ENCODE results near the gene MICALL2.

The MICALL2 gene

DNA sequence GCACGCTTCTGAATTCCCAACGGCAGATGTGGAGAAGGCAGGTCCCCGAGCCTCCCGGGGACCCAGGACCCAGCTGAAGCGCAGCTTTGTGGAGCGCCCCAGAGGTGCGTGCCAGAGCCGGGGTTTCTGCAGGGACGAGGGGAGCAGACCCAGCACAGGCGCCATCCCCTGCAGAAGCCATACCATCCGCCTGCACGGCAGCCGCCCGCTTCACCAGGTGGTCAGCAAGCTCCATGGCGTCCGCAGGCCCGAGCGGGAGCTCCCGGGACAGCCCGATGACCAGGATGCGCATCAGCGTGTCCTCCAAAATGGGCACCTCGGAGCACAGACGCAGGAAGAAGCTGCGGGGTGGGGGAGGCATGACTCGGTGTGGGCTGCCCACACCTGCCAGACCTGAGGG lies 34.3 kb upstream of the MICALL2 start:
- DNase-seq (ENCODE audit: low spot score) (no peak), FAIRE-seq (peak; percentile 58)

DNA sequence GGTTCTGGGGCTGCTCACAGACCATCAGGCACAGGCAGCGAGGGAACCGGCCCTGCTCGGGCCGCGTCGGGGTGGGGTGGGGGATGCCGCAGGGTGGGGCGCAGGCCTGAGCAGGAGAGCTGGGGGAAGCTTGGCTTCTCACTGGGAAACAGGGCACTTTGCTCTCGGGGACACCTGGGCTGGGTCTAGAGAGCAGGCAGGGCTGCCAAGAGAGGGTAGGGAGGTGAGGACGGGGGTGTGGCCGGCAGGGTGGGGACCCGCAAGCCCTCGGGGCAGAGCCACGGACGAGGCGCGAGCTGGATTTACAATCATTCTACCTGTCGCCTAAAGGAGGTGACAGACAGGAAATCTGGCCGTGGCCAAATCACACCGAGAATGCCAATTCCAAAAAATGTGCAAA lies 33.9 kb upstream of the MICALL2 start:
- no peak for DNase-seq (ENCODE audit: low spot score)
- no peak for FAIRE-seq

DNA sequence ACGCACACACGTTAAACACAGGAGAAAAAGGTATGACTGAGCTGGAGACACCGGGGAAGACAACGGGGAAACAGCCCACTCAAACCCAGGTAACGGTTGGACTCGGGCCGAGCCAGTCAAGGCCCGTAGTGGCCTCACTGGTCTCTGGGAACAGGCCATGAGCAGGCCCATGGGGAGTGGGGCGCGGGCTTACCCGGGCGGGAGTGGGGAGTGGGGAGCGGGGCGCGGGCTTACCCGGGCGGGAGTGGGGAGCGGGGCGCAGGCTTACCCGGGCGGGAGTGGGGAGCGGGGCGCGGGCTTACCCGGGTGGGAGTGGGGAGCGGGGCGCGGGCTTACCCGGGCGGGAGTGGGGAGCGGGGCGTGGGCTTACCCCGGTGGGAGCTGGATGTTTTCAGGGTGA lies 33.4 kb upstream of the MICALL2 start:
- DNase-seq (ENCODE audit: low spot score): no peak
- no peak for FAIRE-seq

DNA sequence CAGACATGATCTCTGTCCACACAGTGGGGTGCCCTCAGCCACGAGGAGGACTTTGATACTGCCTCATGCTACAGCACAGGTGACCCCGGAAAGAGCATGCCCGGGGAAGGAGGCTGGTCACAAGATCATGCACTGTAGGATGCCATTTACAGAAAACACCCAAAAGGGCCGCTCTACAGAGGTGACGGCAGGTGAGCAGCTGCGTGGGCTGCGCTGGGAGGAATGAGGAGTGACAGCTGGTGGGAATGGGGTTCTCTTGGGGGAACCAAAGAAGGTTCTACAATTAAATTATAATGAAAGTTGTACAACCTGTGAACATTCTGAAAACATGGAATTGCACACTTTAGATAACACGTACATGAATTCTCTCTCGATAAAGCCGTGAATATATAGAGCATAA lies 33.0 kb upstream of the MICALL2 start:
- DNase-seq (ENCODE audit: low spot score): no peak
- FAIRE-seq: no peak

DNA sequence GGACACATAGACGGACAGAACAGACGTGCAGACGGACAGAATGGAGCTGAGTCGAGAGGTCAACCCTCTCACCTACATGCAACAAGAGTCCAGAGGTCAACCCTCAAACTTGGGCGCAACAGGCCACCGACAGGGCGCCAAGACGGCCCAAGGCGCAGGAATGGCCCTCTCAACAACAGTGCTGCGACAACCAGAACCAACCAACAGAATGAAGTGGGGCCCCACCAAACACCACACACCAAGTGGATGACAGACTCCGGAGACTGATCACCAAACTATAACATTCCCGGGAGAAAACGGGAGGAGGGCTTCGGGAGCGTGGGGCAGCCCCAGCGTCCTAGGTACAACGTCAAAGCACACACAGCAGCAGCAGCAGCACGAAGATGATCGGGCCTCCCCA lies 31.6 kb upstream of the MICALL2 start:
- DNase-seq (ENCODE audit: low spot score) (no peak), FAIRE-seq (no peak)

DNA sequence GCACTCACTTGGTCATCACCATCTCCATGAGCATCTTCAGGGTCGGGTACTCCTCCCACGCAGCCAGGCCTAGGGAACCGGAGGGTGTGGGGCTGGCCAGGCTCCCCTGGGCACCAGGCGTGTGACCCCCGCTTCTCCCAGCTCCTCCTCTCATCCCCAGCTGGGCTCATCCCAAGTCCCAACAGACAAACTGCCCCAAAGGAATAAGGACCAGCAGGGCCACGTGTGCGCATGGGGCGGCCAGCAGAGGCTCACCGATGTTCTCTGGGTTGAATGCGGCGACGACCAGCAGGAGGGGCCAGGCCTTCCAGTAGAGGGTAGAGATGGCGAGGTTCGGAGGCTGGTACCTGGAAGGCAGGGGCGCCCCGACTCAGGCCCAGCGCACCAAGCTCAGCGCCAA lies 30.1 kb upstream of the MICALL2 start:
- FAIRE-seq (no peak), DNase-seq (ENCODE audit: low spot score) (no peak)

DNA sequence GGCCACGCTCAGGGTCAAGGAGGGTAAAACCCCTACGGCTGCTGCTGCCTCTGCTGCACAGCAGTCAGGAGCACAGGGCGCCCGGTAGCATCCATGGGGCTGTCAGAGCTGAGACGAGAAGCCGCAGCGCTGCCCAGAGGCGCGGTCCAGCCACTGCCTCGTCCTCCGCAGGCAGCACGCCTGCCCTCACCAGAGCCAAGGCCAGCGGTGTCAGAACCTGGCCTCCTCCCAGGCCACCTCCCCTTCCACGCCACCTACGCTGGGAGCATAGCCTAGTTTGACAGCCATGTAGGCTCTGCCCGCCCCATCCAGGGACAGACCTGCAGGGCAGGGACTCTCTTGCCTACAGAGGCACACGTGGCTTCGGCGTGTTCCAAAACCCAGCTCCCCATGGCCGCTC lies 28.7 kb upstream of the MICALL2 start:
- DNase-seq (ENCODE audit: low spot score): no peak
- peak; percentile 80 for FAIRE-seq

DNA sequence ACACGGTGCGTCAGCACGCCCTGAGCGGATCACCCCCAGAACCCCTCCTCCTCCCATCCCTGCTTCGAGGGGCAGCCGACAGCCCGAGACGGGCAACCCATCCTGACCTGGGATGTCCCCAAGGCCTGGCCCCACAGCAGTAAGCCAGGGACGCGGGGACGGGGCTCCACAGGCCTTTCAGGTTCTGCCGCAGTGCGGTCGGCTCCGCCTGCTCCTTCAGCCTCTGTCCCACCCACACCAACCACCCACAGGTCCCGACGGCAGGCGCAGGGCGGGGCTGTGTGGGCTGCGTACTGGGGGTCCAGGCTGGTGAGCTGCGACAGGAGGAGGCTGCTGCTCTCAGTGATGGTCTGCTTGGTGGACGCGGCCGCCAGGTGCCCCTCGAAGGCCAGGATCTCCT lies 28.2 kb upstream of the MICALL2 start:
- DNase-seq (ENCODE audit: low spot score) (no peak), FAIRE-seq (peak; percentile 74)

DNA sequence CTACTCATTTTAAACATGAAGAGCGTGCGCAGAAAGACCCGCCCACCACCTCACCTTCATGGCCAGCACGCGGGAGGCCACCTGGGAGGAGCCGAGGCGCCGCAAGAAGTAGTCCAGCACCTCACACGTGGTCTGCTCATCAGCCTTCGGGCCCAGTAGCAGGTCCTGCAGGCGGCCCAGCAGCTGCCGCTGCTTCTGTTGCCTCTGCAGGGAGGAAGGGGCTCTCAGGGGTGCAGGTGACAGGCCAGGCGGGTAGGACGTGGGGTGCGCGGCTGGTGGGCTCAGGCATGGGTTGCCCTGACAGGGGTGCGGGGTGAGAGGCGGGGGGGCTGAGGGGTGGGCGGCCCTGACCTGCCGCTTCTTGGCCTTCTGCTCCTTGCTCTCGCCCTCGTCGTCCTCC lies 27.3 kb upstream of the MICALL2 start:
- DNase-seq (ENCODE audit: low spot score) (no peak), FAIRE-seq (peak; percentile 93)

DNA sequence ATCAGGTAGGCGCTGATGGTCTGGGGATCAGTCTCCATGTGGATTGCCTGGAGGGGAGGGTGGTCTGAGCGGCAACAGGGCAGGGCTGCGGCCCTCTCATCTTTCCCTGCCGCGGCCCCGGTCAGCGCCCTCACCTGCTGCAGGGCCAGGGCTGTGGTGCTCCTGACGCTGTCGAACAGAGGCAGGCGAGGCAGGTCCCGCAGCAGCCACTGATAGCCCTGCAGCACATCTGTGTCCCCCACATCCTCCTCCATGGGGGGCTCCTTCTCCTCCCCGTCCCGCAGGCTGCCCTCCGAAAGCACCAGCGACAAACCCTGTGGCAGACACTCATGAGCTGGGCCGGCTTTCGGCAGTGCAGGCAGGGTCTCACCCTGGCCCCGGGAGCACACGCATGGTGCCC lies 25.9 kb upstream of the MICALL2 start:
- peak; percentile 70 for FAIRE-seq
- DNase-seq (ENCODE audit: low spot score): no peak

DNA sequence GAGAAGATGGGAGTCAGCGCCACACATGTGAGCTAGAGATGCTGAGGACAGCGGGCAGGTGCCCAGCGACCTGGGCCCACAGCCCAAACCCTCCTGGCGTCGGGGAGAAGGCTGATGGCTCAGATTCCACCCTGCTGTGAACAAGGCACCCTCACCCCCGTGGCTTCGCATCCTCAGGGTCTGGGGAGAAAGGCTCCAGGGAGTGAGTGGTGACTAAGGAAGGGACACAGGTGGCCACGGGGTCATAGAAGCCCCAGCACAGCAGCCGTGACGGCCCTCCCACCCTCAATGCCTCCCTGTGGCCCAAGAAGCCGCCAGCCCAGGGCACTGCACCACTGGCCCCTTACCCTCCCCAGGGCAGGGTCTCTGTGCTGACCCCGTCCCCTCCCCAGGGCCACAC lies 25.3 kb upstream of the MICALL2 start:
- no peak for FAIRE-seq
- DNase-seq (ENCODE audit: low spot score): no peak

DNA sequence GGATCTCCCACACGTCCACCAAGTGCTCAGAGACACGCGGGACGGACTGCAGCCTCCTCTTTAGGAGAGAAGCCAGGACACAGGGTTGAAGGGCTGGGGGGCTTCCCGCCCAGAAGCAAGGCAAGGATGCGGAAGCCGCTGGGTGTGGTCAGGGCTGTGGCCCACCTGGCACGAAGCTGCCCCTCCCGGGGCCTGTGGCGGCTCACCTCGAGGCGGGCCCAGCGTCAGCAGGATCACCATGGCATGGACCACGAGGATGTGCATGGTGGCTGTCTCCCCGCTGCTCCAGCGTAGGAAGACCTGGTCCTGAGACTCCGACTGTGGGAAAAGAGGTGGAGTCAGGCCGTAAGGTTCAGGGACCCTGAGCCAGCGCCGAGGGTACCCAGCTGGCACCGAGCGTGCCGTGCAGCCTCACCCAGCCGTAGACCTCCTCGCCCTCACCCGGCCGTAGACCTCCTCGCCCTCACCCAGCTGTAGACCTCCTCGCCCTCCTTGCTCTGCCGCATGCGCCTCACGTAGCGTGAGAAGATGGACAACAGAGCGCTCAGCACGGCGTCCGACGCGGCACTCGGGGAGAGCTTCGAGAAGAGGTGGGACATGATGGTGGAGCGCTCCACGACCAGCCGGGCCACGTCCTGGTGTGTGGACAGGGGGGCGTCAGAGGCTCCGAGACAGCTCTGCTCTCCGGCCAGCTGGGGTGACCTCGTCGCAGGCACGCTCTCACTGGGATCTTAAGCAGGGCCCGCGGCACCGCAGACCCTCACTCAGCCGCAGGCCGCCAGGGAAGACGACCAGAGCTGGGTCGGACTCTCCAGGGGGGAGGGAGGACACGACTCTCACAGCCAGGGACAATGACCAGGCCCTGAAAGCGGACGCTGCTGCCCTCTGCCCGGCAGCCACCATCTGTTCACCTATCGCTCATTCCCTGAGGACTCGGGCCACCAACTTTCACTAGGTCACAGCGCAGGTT lies 24.6 kb upstream of the MICALL2 start:
- FAIRE-seq (peak; percentile 72), DNase-seq (ENCODE audit: low spot score) (no peak)

DNA sequence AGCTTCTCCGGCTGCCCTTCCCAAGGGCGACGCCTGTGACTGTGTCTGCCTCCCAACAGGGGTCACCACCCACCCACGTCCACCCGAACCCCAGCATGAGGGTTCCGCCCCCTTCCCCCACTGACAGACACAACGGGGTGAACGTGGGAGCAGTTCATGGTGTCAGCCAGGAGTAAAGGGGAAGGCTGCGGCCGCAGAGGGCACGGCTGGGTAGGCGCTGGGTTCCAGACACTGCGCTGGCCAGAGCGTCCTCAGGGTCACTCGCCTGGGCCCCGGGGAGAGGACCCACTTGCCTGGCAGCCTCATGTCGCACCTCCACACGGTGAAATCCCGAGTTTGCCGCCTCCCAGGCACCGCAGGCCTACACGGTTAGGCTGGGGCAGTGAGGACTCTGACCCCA lies 23.8 kb upstream of the MICALL2 start:
- peak; percentile 30 for FAIRE-seq
- DNase-seq (ENCODE audit: low spot score): no peak

DNA sequence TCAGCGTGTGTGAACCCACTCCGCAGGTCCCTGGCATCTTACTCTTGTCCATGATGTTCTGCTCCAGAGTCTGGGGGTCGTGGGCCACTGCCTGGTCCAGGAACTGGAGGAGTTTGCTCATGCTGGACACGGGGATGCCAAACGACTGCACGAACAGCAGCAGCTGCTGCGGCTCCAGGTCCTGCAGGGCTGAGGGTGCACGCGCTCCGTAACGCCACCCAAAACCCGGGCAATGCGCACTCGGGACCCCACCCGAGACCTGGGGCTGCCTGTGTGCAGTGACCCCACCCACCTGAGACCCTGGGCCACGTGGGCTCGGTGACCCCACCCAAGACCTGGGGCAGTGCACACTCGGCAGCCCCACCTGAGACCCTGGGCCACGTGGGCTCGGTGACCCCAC lies 22.0 kb upstream of the MICALL2 start:
- DNase-seq (ENCODE audit: low spot score): no peak
- FAIRE-seq: peak; percentile 53

DNA sequence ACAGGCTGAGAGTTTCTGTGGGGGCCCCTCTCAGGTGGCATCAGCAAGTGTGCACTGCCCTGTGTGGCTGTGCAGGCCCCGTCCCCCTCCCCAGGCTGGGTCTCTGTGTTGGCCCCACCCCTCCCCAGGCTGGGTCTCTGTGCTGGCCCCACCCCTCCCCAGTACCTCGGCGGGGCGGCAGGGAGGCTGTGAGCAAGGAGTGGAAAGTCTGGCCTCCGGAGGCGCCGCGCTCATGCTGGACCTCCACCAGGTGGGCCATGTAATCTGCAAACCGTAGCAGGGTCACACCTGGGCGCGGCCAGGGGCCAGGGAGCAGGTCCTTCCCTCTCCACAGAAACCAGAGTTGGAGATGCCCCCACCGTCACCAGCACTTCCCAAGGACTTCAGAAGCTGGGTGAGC lies 21.4 kb upstream of the MICALL2 start:
- FAIRE-seq (peak; percentile 35), DNase-seq (ENCODE audit: low spot score) (no peak)

DNA sequence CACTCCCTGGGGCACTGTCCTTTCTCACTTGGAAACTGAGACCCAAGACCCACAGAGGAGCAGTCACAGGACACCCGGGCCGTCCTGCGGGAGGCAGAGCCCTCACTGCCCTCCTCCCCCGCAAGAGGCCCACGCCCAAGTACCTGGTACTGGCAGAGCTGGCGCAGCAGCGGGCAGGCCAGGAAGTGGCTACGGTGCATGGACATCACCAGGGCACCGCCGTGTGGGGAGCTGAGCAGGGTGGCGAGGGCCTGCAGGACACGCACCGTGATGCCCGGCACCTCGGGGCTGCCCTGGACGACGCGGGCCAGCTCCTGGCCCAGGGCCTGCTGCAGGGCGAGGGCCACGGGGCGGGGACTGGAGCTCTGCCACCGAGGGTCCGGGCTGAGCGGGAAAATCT lies 20.0 kb upstream of the MICALL2 start:
- no peak for DNase-seq (ENCODE audit: low spot score)
- FAIRE-seq: no peak

DNA sequence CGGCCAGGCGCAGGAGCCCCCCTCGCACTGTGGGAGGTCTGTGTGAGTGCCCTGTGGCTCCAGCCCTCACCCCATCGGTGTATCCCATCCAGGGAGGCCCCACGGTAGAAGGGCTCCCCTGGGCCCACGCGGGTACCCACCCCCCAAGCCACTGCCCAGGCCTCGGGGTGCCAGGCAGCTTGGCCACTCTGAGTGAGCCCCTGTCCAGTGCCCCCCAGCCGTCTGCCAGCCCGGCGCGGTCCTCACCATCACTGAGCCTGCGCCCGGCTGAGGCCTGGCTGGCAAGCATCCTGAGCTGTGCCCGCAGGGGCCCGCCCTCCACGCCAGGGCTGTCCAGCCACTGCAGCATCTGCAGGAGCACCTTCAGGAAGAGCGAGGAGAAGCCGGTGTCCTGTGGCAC lies 19.2 kb upstream of the MICALL2 start:
- no peak for DNase-seq (ENCODE audit: low spot score)
- FAIRE-seq: no peak

DNA sequence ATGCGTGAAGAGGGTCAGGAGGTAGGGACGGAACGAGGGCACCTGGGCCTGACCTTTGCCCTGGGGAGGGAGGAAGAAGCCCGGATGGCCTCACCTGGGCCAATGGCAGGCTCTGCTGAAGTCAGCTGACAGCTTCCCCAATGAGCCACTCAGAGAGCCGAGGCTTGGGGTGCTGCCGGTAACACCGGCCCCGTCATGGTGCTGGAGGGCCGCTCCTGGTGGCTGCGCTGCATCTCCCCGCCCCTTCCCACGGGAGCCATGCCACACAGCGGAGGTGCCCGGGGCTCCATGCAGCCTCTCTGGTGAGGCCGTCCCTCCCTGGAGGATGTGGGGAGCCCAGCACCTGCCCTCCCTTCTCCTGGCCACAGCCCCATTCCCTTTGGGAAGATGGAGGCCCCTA lies 17.6 kb upstream of the MICALL2 start:
- FAIRE-seq (no peak), DNase-seq (ENCODE audit: low spot score) (no peak)

DNA sequence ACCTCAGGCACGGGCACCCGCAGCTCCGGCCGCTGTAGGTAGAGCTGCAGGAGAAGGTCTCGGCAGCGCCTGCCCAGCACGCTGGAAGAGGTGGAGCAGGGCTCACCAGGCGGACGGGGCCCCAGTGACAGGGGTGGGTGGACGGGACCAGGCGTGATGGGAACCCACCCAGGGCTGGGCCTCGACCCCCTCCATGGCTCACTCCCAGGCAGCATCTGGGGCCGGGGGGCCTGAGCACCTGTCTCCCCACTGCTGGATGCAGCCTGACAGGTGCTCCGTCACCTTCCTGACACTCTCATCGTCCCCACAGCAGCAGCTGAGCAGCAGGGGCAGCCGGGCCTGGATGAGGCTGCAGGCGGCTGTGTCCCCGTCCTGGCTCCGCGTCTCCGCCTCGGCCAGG lies 16.7 kb upstream of the MICALL2 start:
- FAIRE-seq (peak; percentile 67), DNase-seq (ENCODE audit: low spot score) (no peak)

DNA sequence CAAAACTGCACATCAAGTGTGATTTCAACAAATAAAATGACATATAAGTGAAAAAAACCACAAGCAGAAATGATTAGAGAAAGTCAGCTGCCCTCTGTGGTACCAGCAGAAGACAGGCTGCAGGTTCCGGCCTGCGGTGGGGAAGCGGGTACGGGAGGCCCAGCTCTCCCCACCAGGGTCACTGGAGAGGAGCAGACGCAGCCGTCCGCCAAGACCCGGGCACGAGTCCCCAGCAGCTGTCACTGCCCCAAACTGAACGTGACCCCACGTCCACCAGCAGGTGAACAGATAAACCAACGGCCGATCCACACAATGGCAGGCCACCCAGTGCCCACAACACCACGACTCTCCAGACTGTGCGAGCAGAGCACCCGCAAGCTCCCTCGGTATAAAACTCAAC lies 16.1 kb upstream of the MICALL2 start:
- peak; percentile 79 for FAIRE-seq
- no peak for DNase-seq (ENCODE audit: low spot score)

DNA sequence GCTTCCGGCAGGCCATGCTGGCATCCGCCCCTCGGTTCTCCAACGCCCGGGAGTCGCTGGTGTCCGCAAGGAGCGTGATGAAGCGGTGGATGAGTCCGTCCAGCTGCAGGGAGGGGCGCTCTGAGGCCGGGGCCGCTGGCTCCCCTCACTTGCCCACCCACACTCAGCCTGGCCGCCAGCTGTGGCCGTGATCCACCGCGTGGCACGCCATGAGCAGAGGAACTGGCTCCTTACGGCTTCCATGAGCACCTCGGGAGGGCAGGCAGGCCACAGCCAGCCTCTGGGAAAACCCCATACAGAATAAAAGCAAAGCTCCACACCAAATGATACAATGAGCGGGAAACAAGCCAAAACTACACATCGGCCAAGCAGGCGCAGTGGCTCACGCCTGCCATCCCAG lies 15.5 kb upstream of the MICALL2 start:
- FAIRE-seq (peak; percentile 13), DNase-seq (ENCODE audit: low spot score) (no peak)

DNA sequence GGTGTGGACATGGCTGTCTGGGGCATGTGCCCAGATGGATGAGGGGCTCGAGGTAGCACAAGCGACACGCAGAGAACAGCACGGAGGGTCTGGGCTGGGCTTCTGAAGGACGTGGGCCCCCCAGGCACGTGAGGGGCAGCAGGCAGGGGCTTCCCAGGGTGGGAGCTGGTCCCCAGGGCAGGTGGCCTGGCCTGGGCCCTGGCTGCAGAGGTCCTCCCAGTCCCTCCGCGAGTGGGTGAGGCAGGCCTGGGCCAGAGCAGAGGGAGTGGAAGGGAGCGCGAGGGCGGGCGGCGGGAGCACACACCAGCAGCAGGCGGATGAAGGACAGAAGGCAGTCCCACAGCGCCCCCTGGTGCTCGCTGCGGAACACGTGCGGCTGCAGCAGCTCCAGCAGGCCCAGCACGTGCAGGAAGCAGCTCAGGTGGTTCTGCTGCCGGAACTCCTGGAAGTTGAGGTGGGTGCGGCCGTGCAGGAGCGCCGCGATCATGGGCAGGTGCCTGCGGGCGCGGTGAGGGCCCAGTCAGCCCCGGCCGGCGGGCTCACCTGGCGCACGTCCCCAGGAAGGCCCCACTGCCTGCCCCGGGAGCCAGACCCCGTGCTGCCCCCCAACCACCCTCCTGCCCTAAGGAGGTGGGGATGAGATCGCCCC lies 14.7 kb upstream of the MICALL2 start:
- FAIRE-seq (peak; percentile 99), DNase-seq (ENCODE audit: low spot score) (peak; percentile 97)

DNA sequence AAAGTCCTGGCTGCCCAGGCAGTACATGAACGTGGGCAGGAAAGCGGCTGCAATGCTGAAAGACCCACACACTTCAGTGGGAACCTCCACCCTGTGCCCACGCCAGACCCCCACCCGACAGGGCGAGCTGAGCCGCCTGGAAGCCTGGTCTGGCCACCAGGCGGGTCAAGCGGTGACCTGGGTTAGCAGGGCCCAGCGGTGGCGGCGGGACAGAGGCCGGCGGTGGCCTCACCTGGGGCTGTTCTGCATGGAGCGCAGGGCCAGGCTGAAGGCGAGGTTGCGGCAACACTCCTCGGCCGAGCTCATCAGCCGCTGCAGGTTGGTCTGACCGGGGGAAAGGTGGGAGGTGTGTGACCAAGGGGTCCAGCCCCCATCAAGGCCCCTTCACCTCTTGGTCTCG lies 11.6 kb upstream of the MICALL2 start:
- no peak for DNase-seq (ENCODE audit: low spot score)
- FAIRE-seq: no peak

Data from urothelium cell line (cell line).